ENCODE results near the gene ARMC9. TPM values are rescaled to one million over a fixed set of nuclear protein-coding genes. Genes with fewer than 3 reads are reported as not detected.
A peak's percentile ranks its signal among the peaks of the same experiment; 100 is the strongest.

ARMC9 gene
- total and polyA plus RNA-seq, 7 donors: 1.4 to 18.4 (median 2.2) TPM

- ATAC-seq (peak in 1 of 4 donors; percentile 8), DNase-seq (no peak)
- H3K36me3 ChIP-seq (ENCODE audit: insufficient read depth in 1 of 2, low read depth in 1 of 2): no peaks in the 10 kb centered on the region
- TF ChIP-seq CTCF (IDR thresholded peaks at IDR 0.05): no peak
- H3K4me1 ChIP-seq: no peaks in the 10 kb centered on the region
- H3K27ac ChIP-seq: no peak overlapping the region
- 86 to 88% (median 88%) methylated on average over 9 of the region's 9 CpGs for WGBS, 3 donors
- intact Hi-C loops (cut with DNase I): loop anchor here in 1 of 2 donors (5.0 to 10.0 kb wide), 3 partner anchors 167 to 224 kb away; partner anchors contain the start of gene B3GNT7
- no peak overlapping the region for H3K4me3 ChIP-seq
- no peaks in the 10 kb centered on the region for H3K27me3 ChIP-seq (ENCODE audit: insufficient read depth in 3 of 3, low read length in 2 of 3)
- H3K9me3 ChIP-seq: no peaks in the 10 kb centered on the region
Observed at GRCh38 chr2:231228223-231228622, 29.8 kb downstream of the ARMC9 start.

- TF ChIP-seq CTCF (IDR thresholded peaks at IDR 0.05): no peak
- Histone ChIP-seq H3K9me3 (no peaks in the 10 kb centered on the region), H3K4me1 (no peaks in the 10 kb centered on the region), H3K27me3 (ENCODE audit: insufficient read depth in 3 of 3, low read length in 2 of 3) (no peaks in the 10 kb centered on the region), H3K27ac (no peak overlapping the region), H3K36me3 (ENCODE audit: insufficient read depth in 1 of 2, low read depth in 1 of 2) (no peaks in the 10 kb centered on the region), H3K4me3 (no peak overlapping the region)
- intact Hi-C loops (cut with DNase I): loop anchor here in 1 of 2 donors (5.0 to 10.0 kb wide), 3 partner anchors 166 to 223 kb away; partner anchors contain the start of gene B3GNT7
- DNase-seq (no peak), ATAC-seq (no peak)
- WGBS, 3 donors: 71 to 85% (median 79%) methylated on average over 5 of the region's 5 CpGs
Observed at GRCh38 chr2:231228974-231229529, 30.6 kb downstream of the ARMC9 start.

- Histone ChIP-seq H3K36me3 (ENCODE audit: insufficient read depth in 1 of 2, low read depth in 1 of 2) (no peaks in the 10 kb centered on the region), H3K27ac (no peak overlapping the region), H3K4me1 (no peaks in the 10 kb centered on the region), H3K9me3 (no peaks in the 10 kb centered on the region), H3K4me3 (no peak overlapping the region), H3K27me3 (ENCODE audit: insufficient read depth in 3 of 3, low read length in 2 of 3) (no peaks in the 10 kb centered on the region)
- WGBS, 3 donors: 88 to 93% (median 91%) methylated on average over 5 of the region's 5 CpGs
- ATAC-seq (no peak), DNase-seq (no peak)
- TF ChIP-seq CTCF (IDR thresholded peaks at IDR 0.05): no peak
- intact Hi-C loops (cut with DNase I): no loop called here
Observed at GRCh38 chr2:231235217-231235616, 36.8 kb downstream of the ARMC9 start.

GRCh38 chr2:231238689-231239088 is 40.3 kb downstream of the ARMC9 start:
- intact Hi-C loops (cut with DNase I): no loop called here
- ATAC-seq: no peak
- H3K27me3 ChIP-seq (ENCODE audit: insufficient read depth in 3 of 3, low read length in 2 of 3): no peaks in the 10 kb centered on the region
- TF ChIP-seq CTCF (IDR thresholded peaks at IDR 0.05): no peak
- H3K4me1 ChIP-seq: no peaks in the 10 kb centered on the region
- no peaks in the 10 kb centered on the region for H3K36me3 ChIP-seq (ENCODE audit: insufficient read depth in 1 of 2, low read depth in 1 of 2)
- no peaks in the 10 kb centered on the region for H3K9me3 ChIP-seq
- DNase-seq: no peak
- no peak overlapping the region for H3K4me3 ChIP-seq
- H3K27ac ChIP-seq: no peak overlapping the region
- 87 to 90% (median 88%) methylated on average over 3 of the region's 3 CpGs for WGBS, 3 donors

- no peak overlapping the region for H3K27ac ChIP-seq
- no peaks in the 10 kb centered on the region for H3K36me3 ChIP-seq (ENCODE audit: insufficient read depth in 1 of 2, low read depth in 1 of 2)
- H3K9me3 ChIP-seq: no peaks in the 10 kb centered on the region
- intact Hi-C loops (cut with DNase I): no loop called here
- no peak for TF ChIP-seq CTCF (IDR thresholded peaks at IDR 0.05)
- no peaks in the 10 kb centered on the region for H3K27me3 ChIP-seq (ENCODE audit: insufficient read depth in 3 of 3, low read length in 2 of 3)
- no peaks in the 10 kb centered on the region for H3K4me1 ChIP-seq
- ATAC-seq (no peak), DNase-seq (no peak)
- 94 to 97% (median 96%) methylated on average over 10 of the region's 10 CpGs for WGBS, 3 donors
- no peak overlapping the region for H3K4me3 ChIP-seq
Observed at GRCh38 chr2:231239751-231240150, 41.3 kb downstream of the ARMC9 start.

Data from psoas muscle (tissue), 8 donors.